Brain microvascular endothelial cell (primary cell): ENCODE measurements around the gene ATG4C.
"Not testable (repeated sequence)": the region's sequence is repeated elsewhere in the genome, so short reads cannot be mapped to it uniquely, and the experiment has no call there.

Experiments
- DNase-seq: peaks from one replicate; pipeline ENCODE4 v3.0.0-alpha.2; 2020
- H3K27ac ChIP-seq: fragments of 250-450 bp; sonication (Bioruptor Pico); 2 replicates; pipeline ENCODE4 v1.5.1; 2020; ENCODE audit warnings: mild to moderate bottlenecking, moderate library complexity
- H3K27me3 ChIP-seq: fragments of 250-450 bp; sonication (Bioruptor Pico); replicated peaks from 2 replicates; pipeline ENCODE4 v1.5.1; 2020; ENCODE audit warnings: mild to moderate bottlenecking
- H3K36me3 ChIP-seq: fragments of 250-450 bp; sonication (Bioruptor Pico); replicated peaks from 2 replicates; pipeline ENCODE4 v1.5.1; 2020; ENCODE audit warnings: mild to moderate bottlenecking
- H3K4me3 ChIP-seq: 2 replicates; pipeline ENCODE4 v1.5.1; 2011; ENCODE audit warnings: low read depth, mild to moderate bottlenecking, control low read depth, low read length, moderate library complexity
- CTCF ChIP-seq: IDR thresholded peaks from 2 replicates; pipeline ENCODE4 v1.5.1; 2011; ENCODE audit warnings: low read depth, mild to moderate bottlenecking, moderate library complexity, low read length, control low read depth, inconsistent platforms; ENCODE audit errors: missing control alignments
- in situ Hi-C: cut with HindIII; loops from 2 replicates; pipeline ENCODE4 v1.10.0; 2017; ENCODE audit warnings: low sequenced_read_pairs, low pct_ligation_motif_present

The ATG4C gene

GRCh38 chr1:62746809-62747138, 37.2 kb upstream of the ATG4C start:
- TF ChIP-seq CTCF = no peak
- DNase-seq = no peak
- no peak overlapping the region for H3K4me3 ChIP-seq
- no peaks in the 10 kb centered on the region for H3K27me3 ChIP-seq
- in situ Hi-C loops = no loop called here
- no peak overlapping the region for H3K27ac ChIP-seq
- no peaks in the 10 kb centered on the region for H3K36me3 ChIP-seq

- H3K27me3 ChIP-seq = no peaks in the 10 kb centered on the region
- in situ Hi-C loops = no loop called here
- no peak overlapping the region for H3K4me3 ChIP-seq
- no peak for TF ChIP-seq CTCF
- H3K27ac ChIP-seq = no peak overlapping the region
- no peaks in the 10 kb centered on the region for H3K36me3 ChIP-seq
- no peak for DNase-seq
These were observed 30.6 kb upstream of the ATG4C start for GRCh38 chr1:62753031-62753965.

GRCh38 chr1:62754938-62755337, 29.0 kb upstream of the ATG4C start:
- H3K36me3 ChIP-seq, H3K27me3 ChIP-seq, H3K4me3 ChIP-seq, H3K27ac ChIP-seq, DNase-seq, in situ Hi-C loops: not testable (repeated sequence)

- DNase-seq, H3K4me3 ChIP-seq, H3K27me3 ChIP-seq, in situ Hi-C loops, H3K27ac ChIP-seq, H3K36me3 ChIP-seq: not testable (repeated sequence)
These were observed 27.6 kb upstream of the ATG4C start for GRCh38 chr1:62756255-62756884.

GRCh38 chr1:62759232-62759875, 24.6 kb upstream of the ATG4C start:
- DNase-seq, H3K27me3 ChIP-seq, H3K36me3 ChIP-seq, H3K4me3 ChIP-seq, in situ Hi-C loops, H3K27ac ChIP-seq: not testable (repeated sequence)

GRCh38 chr1:62760021-62760782, 23.7 kb upstream of the ATG4C start:
- H3K27me3 ChIP-seq, H3K36me3 ChIP-seq, H3K4me3 ChIP-seq, H3K27ac ChIP-seq, DNase-seq, in situ Hi-C loops: not testable (repeated sequence)

GRCh38 chr1:62761223-62761870, 22.6 kb upstream of the ATG4C start:
- H3K27me3 ChIP-seq, H3K4me3 ChIP-seq, DNase-seq, H3K27ac ChIP-seq, in situ Hi-C loops, H3K36me3 ChIP-seq: not testable (repeated sequence)

- H3K4me3 ChIP-seq, DNase-seq, in situ Hi-C loops, H3K27me3 ChIP-seq, H3K27ac ChIP-seq, H3K36me3 ChIP-seq: not testable (repeated sequence)
These were observed 21.9 kb upstream of the ATG4C start for GRCh38 chr1:62762027-62762426.
